ENCODE data around the gene VPS35L.

VPS35L gene, protein sequence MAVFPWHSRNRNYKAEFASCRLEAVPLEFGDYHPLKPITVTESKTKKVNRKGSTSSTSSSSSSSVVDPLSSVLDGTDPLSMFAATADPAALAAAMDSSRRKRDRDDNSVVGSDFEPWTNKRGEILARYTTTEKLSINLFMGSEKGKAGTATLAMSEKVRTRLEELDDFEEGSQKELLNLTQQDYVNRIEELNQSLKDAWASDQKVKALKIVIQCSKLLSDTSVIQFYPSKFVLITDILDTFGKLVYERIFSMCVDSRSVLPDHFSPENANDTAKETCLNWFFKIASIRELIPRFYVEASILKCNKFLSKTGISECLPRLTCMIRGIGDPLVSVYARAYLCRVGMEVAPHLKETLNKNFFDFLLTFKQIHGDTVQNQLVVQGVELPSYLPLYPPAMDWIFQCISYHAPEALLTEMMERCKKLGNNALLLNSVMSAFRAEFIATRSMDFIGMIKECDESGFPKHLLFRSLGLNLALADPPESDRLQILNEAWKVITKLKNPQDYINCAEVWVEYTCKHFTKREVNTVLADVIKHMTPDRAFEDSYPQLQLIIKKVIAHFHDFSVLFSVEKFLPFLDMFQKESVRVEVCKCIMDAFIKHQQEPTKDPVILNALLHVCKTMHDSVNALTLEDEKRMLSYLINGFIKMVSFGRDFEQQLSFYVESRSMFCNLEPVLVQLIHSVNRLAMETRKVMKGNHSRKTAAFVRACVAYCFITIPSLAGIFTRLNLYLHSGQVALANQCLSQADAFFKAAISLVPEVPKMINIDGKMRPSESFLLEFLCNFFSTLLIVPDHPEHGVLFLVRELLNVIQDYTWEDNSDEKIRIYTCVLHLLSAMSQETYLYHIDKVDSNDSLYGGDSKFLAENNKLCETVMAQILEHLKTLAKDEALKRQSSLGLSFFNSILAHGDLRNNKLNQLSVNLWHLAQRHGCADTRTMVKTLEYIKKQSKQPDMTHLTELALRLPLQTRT

GRCh38 chr16:19555186-19555937, at the start of gene VPS35L:
VPS35L (plus strand) TSS chr16:19555703; CDS start chr16:19555730, 27 bp downstream.
- DNase-seq, result peak; percentile 95

DNA sequence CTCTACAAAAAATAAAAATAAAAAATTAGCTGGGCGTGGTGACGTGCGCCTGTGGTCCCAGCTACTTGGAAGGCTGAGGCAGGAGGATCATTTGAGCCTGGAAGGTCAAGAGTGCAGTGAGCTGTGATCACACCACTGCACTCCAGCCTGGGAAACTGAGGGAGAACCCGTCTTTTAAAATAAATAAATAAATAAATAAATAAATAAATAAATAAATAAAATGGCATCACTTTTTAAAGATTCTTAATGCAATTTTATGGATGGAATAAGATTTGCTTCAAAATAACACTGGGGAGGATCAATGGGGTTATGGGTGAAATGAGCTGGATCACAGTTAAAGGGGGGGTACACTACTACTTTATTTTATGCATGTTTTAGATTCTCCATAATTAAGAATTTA, 48.5 kb upstream of the VPS35L start:
- no peak for DNase-seq

- no peak for DNase-seq
Observed at GRCh38 chr16:19507867-19508266, 47.6 kb upstream of the VPS35L start.

DNA sequence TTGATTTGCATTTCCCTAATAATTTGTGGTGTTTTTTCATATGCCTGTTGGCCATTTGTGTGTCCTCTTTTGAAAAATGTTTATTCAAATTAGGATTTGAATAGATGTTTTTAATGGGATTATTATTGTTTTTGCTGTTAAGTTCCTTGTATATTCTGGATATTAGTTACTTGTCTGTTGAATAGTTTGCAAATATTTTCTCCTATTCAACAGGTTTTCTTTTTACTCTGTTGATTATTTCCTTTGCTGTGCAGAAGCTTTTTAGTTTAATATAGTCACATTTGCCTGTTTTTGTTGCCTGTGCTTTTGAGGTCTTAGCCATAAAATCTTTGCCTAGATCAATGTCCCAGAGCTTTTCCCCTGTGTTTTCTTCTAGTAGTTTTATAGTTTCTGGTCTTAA, 43.2 kb upstream of the VPS35L start:
- DNase-seq, result no peak

- no peak for DNase-seq
Observed at GRCh38 chr16:19513377-19514053, 42.0 kb upstream of the VPS35L start.

GRCh38 chr16:19515757-19516156, 39.7 kb upstream of the VPS35L start:
- DNase-seq, result no peak

DNA sequence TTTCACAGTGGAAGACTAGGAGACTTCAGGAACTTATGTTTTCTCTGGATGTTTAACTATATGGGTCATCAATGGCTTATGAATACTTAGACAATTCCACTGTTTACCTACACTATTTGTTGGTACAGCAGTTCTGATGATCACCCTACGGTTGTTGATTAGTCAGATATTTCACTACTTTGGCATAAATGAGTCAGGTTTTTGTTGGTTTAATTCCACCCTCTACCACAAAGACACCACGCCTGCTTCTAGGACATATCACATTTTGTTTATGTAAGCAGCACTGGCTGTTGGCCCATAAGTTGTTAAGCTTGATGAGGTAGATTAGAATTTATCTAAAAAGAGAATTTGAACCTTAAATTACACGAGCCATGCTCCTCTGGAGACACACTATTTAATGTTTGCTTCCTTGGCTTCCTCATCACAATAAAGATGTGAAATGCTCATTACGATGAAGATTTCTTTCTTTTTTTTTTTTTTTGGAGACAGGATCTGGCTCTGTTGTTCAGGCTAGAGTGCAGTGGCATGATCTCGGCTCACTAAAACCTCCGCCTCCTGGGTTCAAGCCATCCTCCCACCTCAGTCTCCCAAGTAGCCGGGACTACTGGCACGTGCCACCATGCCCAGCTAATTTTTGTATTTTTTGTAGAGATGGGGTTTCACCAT, 37.9 kb upstream of the VPS35L start:
- DNase-seq, result no peak

- no peak for DNase-seq
Observed at GRCh38 chr16:19518388-19518787, 37.1 kb upstream of the VPS35L start.

GRCh38 chr16:19520861-19521331, 34.6 kb upstream of the VPS35L start:
- no peak for DNase-seq

DNA sequence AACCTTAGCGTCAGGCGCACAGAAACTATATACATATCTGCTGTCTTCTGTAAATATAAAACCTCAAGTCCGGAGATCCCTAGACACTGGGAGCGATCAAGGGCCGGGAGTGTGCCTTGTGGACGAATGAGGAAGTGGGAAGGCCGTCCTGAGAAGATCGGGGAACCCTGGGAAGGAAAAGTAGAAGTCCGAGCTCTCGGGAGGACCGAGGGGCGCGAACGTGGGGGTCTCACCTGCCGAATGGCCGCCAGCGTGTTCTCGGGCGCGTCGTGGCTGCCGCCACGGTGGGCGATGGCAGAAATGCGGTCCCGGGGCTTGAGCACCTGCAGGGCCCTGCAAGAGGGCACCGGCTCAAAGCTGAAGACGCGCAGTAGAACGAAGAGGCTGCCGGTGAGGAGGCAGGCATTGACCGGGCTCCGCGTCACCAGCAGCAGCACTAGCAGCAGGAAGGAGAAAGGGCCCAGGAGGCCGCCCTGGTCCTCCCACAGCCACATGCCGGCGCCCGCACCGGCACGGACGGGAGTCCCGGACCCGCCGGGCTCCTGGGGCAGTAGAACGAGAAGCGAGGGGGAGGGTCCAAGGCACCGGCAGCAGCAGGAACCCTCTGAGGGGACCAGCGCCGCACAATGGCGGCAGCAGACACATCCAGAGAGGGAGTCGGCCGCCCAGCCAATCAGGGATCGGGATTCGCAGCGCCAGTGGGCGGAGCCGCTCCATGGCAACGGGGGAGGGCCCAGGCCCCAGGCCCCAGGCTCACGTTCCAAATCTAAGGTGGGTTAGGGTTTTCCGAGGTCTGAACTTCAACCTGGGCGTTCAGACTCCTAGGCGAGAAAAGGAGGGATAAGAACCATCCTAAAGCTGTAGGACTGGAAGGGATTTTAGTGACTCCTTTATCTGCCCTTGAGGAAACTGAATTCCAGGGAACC, 33.8 kb upstream of the VPS35L start, which contains the start of gene GDE1:
GDE1 (minus strand) TSS at position 628 of the 926 bp plus-strand sequence; CDS start at position 494, 134 bp downstream.
- peak; percentile 93 for DNase-seq

GRCh38 chr16:19522397-19522732, 33.1 kb upstream of the VPS35L start:
- DNase-seq, result no peak

GRCh38 chr16:19522760-19523159, 32.7 kb upstream of the VPS35L start:
- DNase-seq, result no peak

- DNase-seq, result no peak
Observed at GRCh38 chr16:19523184-19523558, 32.3 kb upstream of the VPS35L start.

DNA sequence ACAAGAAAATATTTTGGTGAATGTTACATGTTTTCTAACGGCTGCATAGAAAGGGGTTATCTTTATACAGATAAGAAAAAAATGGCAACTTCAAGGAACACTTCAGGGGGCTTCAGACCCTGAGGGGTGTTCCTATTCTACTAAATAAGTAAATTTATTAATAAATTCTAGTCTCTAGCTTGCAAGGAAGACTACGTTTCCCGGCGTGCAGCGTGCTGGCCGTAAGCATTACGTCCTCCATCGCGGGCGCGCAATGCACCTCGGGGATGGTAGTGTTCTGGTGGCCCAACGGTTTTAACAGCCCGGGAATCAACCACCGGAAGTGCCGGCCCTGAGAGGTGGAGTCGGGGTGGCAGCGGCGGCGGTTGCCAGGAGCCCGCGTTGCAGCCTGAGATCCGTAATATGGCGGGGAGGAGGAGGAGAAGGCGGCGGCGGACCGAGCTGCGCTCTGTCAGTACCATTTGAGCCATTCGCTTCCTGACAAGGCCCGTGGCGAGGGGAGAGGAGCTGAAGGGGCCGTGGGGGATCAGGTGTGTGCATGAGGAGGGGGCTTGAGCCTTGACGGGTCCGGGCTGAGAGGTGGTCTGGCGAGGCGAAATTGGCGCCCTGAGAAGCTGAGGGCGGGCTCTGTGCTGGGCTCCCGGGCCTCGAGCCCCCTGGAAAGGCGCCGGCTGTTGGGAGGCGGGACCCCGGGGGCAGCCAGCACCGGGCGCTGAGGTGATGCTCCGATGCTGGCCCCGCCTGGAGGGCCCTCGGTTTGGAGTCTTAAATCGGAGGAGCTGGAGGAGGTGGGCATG, 31.7 kb upstream of the VPS35L start, which contains the start of gene CCP110:
CCP110 (plus strand) TSS at position 384 of the 797 bp plus-strand sequence. CDS start 3,940 bp downstream, outside the sequence.
- peak; percentile 94 for DNase-seq

- DNase-seq, result no peak
Observed at GRCh38 chr16:19524356-19524615, 31.2 kb upstream of the VPS35L start.

DNA sequence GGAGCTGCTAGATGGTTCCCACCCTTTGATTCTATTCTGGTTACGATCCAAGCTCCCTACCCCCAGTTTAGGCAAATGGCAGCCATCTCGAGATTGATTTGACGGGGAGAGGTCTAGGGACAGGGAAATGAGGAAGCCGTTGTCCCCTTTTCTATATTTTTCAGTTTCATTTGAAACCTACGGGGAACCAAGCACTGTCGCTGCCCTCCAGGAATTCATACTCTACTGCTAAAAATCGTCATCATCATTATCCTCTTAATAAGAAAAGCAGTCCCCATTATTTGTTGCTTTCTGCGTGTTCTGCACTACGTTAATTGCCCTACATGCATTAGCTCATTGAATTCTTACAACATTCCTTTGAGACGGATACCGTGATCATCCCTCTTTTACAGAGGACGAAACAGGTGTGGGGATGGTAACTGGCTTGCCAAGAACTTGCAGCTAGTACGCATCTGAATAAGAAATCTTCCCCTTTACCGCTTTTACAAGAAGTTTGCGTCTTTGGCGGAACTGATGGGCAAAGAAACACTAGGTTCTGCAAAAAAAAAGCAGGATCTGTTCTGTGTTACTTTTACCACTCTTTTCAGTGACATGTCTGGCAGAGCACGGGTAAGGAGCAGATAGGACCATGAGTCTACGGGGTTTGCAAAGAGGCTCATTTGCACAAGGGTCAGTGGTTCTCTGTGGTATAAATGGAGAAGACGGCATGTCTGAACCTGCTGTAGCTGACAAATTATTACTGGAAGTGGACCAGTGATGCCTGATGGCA, 30.7 kb upstream of the VPS35L start:
- DNase-seq, result no peak

DNA sequence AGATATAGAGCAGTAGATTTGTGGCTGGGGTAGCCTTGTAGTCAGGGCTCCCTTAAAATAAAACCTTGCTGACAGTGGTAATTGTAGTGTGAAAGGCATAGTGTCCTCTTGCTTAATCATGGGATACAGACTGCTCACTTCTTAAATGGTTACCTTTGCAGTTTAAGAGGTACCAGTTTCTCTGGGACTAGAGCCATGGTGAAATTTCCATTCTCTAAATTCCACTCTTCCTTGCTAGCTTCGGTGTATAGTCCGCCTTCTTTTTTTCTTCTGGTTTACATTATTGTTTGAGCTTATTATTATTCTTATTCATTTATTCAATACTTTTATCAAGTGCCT, 30.1 kb upstream of the VPS35L start:
- no peak for DNase-seq

DNA sequence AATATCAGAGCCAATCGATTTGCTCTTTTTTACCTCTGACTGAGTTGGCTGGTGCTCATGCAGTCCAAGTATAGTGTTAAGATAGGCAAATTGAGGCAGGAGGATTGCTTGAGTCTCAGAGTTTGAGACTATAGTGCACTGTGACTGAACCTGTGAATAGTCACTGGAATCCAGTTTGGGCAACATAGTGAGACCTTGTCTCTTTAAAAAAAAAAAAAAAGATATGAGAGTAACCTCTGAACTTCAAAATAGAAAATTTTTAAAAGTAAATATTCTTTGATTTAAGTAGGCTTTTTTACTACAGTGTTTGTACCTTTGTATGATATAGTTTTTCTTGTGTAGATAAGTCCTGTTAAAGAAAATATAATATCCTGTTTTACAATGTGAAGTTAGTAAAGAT, 28.3 kb upstream of the VPS35L start:
- no peak for DNase-seq

DNA sequence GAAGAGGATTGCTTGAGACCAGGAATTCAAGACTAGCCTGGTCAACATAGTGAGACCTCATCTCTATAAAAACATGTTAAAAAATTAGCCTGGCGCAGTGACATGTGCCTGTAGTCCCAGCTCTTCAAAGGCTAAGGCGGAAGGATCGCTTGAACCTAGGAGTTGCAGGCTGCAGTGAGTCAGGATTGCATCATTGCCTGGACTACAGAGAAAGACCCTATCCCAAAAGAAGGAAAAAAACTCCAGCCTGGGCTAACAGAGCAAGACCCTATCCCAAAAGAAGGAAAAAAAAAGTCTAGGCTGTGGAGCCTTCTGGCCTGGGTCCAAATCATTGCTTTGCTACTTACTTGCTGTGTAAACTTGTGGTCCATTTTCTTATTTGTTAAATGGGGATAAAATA, 26.8 kb upstream of the VPS35L start:
- DNase-seq, result no peak
